ENCODE results near the gene MYRFL. TPM values are rescaled to one million over a fixed set of nuclear protein-coding genes. Genes with fewer than 3 reads are reported as not detected.

Gene MYRFL
- total RNA-seq, 8 experiments from 2014 or later, result 0.18 to 0.57 (median 0.33) TPM; not detected in 3

GRCh38 chr12:70007687-70008086 is 182.7 kb downstream of the MYRFL start:
- no peak for ATAC-seq (replicated peaks in 6 of 8)
- no peak overlapping the region for H3K4me3 ChIP-seq
- H3K27ac ChIP-seq, result no peak overlapping the region
- H3K4me1 ChIP-seq (replicated peaks in 1 of 2), result no peaks in the 10 kb centered on the region
- WGBS, 10 experiments, result 19 to 90% (median 63%) methylated on average over 2 of the region's 2 CpGs; no CpG with 5 or more reads in 2 of the 10 experiments
- in situ Hi-C loops (cut with MboI; ENCODE audit: low pct_unique_long_range_greater_than_20kb in 2 of 9, low sequenced_read_pairs in 9 of 9, unreplicated experiment in 9 of 9), result no loop called here

Other genes starting within 250 kb of the MYRFL start
- gene CCT2, start 239.8 kb upstream of the MYRFL start, total RNA-seq, result 100 to 1,000 TPM; 179 to 338 (median 260) TPM
- gene LRRC10, start 214.3 kb upstream of the MYRFL start, total RNA-seq, result under 1 TPM in 5 of 8 experiments, not detected in 3; 0.05 to 0.33 (median 0.11) TPM
- gene BEST3, start 125.9 kb upstream of the MYRFL start, total RNA-seq, result 1 to 10 TPM in 1 of 8 experiments, under 1 TPM in 5, not detected in 2; 0.07 to 1.7 (median 0.35) TPM
- 10 to 100 TPM in 5 of 8 experiments, 1 to 10 TPM in 3; 1.7 to 36.5 (median 18.3) TPM for gene RAB3IP, start 86.4 kb upstream of the MYRFL start, total RNA-seq

Data from motor neuron (in vitro differentiated cells).